ENCODE data around the gene MAN1B1.
A peak's percentile ranks its signal among the peaks of the same experiment; 100 is the strongest.
"Not testable (repeated sequence)": the region's sequence is repeated elsewhere in the genome, so short reads cannot be mapped to it uniquely, and the experiment has no call there.

The MAN1B1 gene

GRCh38 chr9:137122796-137123467 is 36.1 kb downstream of the MAN1B1 start:
- H3K9me3 ChIP-seq (replicated peaks; ENCODE audit: low read length); H3K27me3 ChIP-seq (ENCODE audit: control insufficient read depth, insufficient read depth, low read length); H3K4me3 ChIP-seq (ENCODE audit: low read length); H3K36me3 ChIP-seq (ENCODE audit: insufficient read depth, low read length); H3K4me1 ChIP-seq (ENCODE audit: control insufficient read depth, insufficient read depth, low read length); H3K4me2 ChIP-seq (ENCODE audit: low read length); H3K9ac ChIP-seq (ENCODE audit: low read depth, low read length): not testable (repeated sequence)

DNA sequence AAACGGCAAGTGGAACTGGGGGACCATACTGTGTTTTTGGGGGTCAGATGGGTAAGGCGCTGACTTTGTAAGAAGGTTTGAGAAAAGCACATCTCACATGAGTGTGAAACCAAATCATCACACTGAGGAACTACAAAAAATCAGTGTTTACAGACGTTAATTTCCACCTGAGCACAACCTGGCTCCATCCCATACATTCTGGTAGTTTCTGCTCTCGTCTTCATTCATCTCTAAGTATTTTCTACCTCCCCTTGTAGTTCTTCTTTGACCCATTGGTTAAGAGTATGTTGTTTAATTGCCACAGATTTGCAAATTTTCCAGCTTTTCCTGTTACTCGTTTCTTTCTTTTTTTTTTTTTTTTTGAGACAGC is 36.7 kb downstream of the MAN1B1 start:
- Histone ChIP-seq H3K4me2 (ENCODE audit: low read length) (no peak overlapping the region), H3K27me3 (ENCODE audit: control insufficient read depth, insufficient read depth, low read length) (no peaks in the 10 kb centered on the region), H3K4me1 (ENCODE audit: control insufficient read depth, insufficient read depth, low read length) (peaks cover 15% of the 10 kb centered on the region), H3K9me3 (replicated peaks; ENCODE audit: low read length) (no peaks in the 10 kb centered on the region), H3K36me3 (ENCODE audit: insufficient read depth, low read length) (no peaks in the 10 kb centered on the region), H3K9ac (ENCODE audit: low read depth, low read length) (no peak overlapping the region), H3K4me3 (ENCODE audit: low read length) (no peak overlapping the region)

DNA sequence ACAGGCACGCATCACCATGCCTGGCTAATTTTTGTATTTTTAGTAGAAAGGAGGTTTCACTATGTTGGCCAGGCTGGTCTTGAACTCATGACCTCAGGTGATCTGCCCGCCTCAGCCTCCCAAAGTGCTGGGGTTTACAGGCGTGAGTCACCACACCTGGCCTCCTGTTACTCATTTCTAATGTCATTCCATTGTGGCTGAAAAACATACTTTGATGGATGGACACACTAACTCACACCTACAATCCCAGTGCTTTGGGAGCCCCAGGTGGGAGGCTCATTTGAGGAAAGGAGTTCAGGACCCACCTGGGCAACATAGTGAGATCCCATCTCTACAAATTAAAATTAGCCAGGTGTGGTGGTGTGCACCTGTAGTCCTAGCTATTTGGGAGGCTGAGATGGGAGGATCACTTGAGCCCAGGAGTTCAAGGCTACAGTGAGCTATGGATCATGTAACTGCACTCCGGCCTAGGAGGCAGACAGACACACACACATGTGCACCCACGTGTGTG is 37.2 kb downstream of the MAN1B1 start:
- not testable (repeated sequence) for H3K27me3 ChIP-seq (ENCODE audit: control insufficient read depth, insufficient read depth, low read length); H3K9me3 ChIP-seq (replicated peaks; ENCODE audit: low read length)

DNA sequence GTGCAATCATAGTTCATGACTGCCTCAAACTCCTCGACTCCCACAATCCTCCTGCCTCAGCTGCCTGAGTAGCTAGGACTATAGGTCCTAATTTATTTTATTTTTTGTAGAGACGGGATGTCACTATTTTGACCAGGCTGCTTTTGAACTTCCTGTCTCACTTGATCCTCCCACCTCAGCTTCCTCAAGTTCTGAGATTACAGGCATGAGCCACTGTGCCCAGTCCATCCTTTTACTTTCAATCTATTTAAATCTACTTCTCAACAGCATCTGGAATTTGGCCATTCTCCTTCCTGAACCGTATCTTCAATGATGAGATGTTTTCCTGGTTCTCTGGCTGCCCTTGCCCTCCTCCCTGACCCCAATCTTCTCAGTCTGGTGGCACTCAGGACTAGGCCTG is 40.0 kb downstream of the MAN1B1 start:
- Histone ChIP-seq H3K27me3 (ENCODE audit: control insufficient read depth, insufficient read depth, low read length) (no peaks in the 10 kb centered on the region), H3K9ac (ENCODE audit: low read depth, low read length) (no peak overlapping the region), H3K4me3 (ENCODE audit: low read length) (no peak overlapping the region), H3K36me3 (ENCODE audit: insufficient read depth, low read length) (no peaks in the 10 kb centered on the region), H3K4me1 (ENCODE audit: control insufficient read depth, insufficient read depth, low read length) (peaks cover 22% of the 10 kb centered on the region), H3K4me2 (ENCODE audit: low read length) (no peak overlapping the region), H3K9me3 (replicated peaks; ENCODE audit: low read length) (no peaks in the 10 kb centered on the region)

More for the DNA sequence above, 37.2 kb downstream of the MAN1B1 start:
- H3K4me3 ChIP-seq (ENCODE audit: low read length); H3K36me3 ChIP-seq (ENCODE audit: insufficient read depth, low read length); H3K9ac ChIP-seq (ENCODE audit: low read depth, low read length); H3K4me2 ChIP-seq (ENCODE audit: low read length): not testable (repeated sequence)
- H3K4me1 ChIP-seq (ENCODE audit: control insufficient read depth, insufficient read depth, low read length): peaks cover 19% of the 10 kb centered on the region

GRCh38 chr9:137127301-137128157 is 40.7 kb downstream of the MAN1B1 start:
- Histone ChIP-seq H3K9ac (ENCODE audit: low read depth, low read length) (peak overlapping the region; percentile 93), H3K27me3 (ENCODE audit: control insufficient read depth, insufficient read depth, low read length) (no peaks in the 10 kb centered on the region), H3K9me3 (replicated peaks; ENCODE audit: low read length) (no peaks in the 10 kb centered on the region), H3K4me1 (ENCODE audit: control insufficient read depth, insufficient read depth, low read length) (peaks cover 22% of the 10 kb centered on the region), H3K4me2 (ENCODE audit: low read length) (peak overlapping the region; percentile 94), H3K4me3 (ENCODE audit: low read length) (peak overlapping the region; percentile 90), H3K36me3 (ENCODE audit: insufficient read depth, low read length) (no peaks in the 10 kb centered on the region)

- no peaks in the 10 kb centered on the region for H3K27me3 ChIP-seq (ENCODE audit: control insufficient read depth, insufficient read depth, low read length)
- H3K4me3 ChIP-seq (ENCODE audit: low read length): peak overlapping the region; percentile 90
- H3K9me3 ChIP-seq (replicated peaks; ENCODE audit: low read length): no peaks in the 10 kb centered on the region
- H3K4me2 ChIP-seq (ENCODE audit: low read length): peak overlapping the region; percentile 94
- peaks cover 22% of the 10 kb centered on the region for H3K4me1 ChIP-seq (ENCODE audit: control insufficient read depth, insufficient read depth, low read length)
- H3K36me3 ChIP-seq (ENCODE audit: insufficient read depth, low read length): no peaks in the 10 kb centered on the region
- H3K9ac ChIP-seq (ENCODE audit: low read depth, low read length): peak overlapping the region; percentile 93
Measured at GRCh38 chr9:137128158-137128861, 41.5 kb downstream of the MAN1B1 start.

- Histone ChIP-seq H3K9me3 (replicated peaks; ENCODE audit: low read length) (no peaks in the 10 kb centered on the region), H3K9ac (ENCODE audit: low read depth, low read length) (peak overlapping the region; percentile 93), H3K4me2 (ENCODE audit: low read length) (peak overlapping the region; percentile 94), H3K4me1 (ENCODE audit: control insufficient read depth, insufficient read depth, low read length) (peaks cover 22% of the 10 kb centered on the region), H3K36me3 (ENCODE audit: insufficient read depth, low read length) (no peaks in the 10 kb centered on the region), H3K27me3 (ENCODE audit: control insufficient read depth, insufficient read depth, low read length) (no peaks in the 10 kb centered on the region), H3K4me3 (ENCODE audit: low read length) (peak overlapping the region; percentile 90)
Measured at GRCh38 chr9:137128862-137129455, 42.2 kb downstream of the MAN1B1 start.

DNA sequence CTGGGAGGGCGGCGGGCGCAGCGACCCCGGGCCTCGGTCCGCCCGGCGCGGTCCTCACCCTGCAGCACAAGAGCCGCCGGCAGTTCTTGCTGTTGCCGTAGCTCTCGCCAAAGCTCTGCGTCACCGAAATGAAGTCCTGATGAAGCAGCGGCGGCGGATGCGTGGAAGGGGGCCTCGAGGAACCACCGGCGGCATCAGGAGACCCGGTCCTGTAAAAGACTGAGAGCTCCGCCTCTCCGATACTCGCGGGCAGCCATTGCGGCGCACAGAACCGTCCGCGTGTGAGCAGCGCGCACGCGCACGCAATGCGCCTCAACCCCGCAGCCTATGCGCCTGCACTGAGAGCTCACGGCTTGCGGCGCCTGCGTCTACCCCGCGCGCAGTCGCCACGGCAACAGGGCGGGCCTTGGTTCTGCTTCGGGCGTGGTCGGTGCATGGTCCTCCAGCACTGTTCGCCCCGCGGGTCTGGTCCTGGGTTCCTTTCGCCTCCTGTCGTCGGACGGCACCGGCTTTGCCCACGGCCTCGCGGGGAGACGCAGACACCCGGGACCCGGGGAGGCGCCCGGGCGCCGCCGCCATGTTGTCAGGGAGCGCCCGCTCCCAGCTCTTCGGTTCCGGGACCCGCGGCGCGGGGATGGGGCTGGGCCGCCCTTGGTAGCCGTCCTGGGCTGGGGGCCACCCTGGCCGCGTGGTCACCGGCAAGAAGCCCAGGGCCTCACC is 42.8 kb downstream of the MAN1B1 start:
- Histone ChIP-seq H3K4me3 (ENCODE audit: low read length) (peak overlapping the region; percentile 90), H3K36me3 (ENCODE audit: insufficient read depth, low read length) (no peaks in the 10 kb centered on the region), H3K9me3 (replicated peaks; ENCODE audit: low read length) (no peaks in the 10 kb centered on the region), H3K27me3 (ENCODE audit: control insufficient read depth, insufficient read depth, low read length) (no peaks in the 10 kb centered on the region), H3K9ac (ENCODE audit: low read depth, low read length) (peak overlapping the region; percentile 93), H3K4me1 (ENCODE audit: control insufficient read depth, insufficient read depth, low read length) (peaks cover 22% of the 10 kb centered on the region), H3K4me2 (ENCODE audit: low read length) (peak overlapping the region; percentile 94)

GRCh38 chr9:137130176-137130755 is 43.5 kb downstream of the MAN1B1 start:
- Histone ChIP-seq H3K4me1 (ENCODE audit: control insufficient read depth, insufficient read depth, low read length) (peaks cover 22% of the 10 kb centered on the region), H3K4me3 (ENCODE audit: low read length) (peak overlapping the region; percentile 90), H3K9me3 (replicated peaks; ENCODE audit: low read length) (no peaks in the 10 kb centered on the region), H3K9ac (ENCODE audit: low read depth, low read length) (peak overlapping the region; percentile 93), H3K36me3 (ENCODE audit: insufficient read depth, low read length) (no peaks in the 10 kb centered on the region), H3K4me2 (ENCODE audit: low read length) (peak overlapping the region; percentile 94), H3K27me3 (ENCODE audit: control insufficient read depth, insufficient read depth, low read length) (no peaks in the 10 kb centered on the region)

DNA sequence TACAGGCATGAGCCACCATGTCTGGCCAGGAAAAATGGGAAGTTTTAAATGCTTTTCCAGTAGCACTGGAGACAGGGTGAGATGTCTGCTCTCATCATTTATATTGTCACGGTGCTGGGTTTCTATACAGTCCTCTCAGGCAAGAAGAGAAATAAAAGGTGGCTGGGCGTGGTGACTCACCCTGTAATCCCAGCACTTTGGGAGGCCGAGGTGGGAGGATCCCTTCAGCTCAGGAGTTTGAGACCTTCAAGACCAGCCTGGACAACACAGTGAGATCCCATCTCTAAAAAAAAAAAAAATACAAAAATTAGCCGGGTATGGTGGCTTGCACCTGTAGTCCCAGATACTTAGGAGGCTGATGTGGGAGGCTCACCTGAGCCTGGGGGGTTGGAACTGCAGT is 47.4 kb downstream of the MAN1B1 start:
- H3K27me3 ChIP-seq (ENCODE audit: control insufficient read depth, insufficient read depth, low read length): peaks cover 33% of the 10 kb centered on the region
- H3K9me3 ChIP-seq (replicated peaks; ENCODE audit: low read length): no peaks in the 10 kb centered on the region
- no peak overlapping the region for H3K4me2 ChIP-seq (ENCODE audit: low read length)

More for the DNA sequence above, 47.4 kb downstream of the MAN1B1 start:
- Histone ChIP-seq H3K4me1 (ENCODE audit: control insufficient read depth, insufficient read depth, low read length) (peaks cover 9% of the 10 kb centered on the region), H3K36me3 (ENCODE audit: insufficient read depth, low read length) (no peaks in the 10 kb centered on the region), H3K4me3 (ENCODE audit: low read length) (no peak overlapping the region), H3K9ac (ENCODE audit: low read depth, low read length) (no peak overlapping the region)
